Upper lobe of left lung (tissue), 6 donors: ENCODE results near the gene KCNJ1. TPM values are rescaled to one million over a fixed set of nuclear protein-coding genes. Genes with fewer than 3 reads are reported as not detected.

Experiments
- ATAC-seq, 2 donors: fragments of 200-7000 bp; cut with Tn5 transposase; one replicate each; pipeline ENCODE4 v1.9.1; 2022; ENCODE audit warnings: mild to moderate bottlenecking in 2 of 2, moderate library complexity in 2 of 2; ENCODE audit not compliant: low FRiP score in 2 of 2
- DNase-seq, 2 donors: peaks; one replicate each; pipeline ENCODE4 v3.0.0-alpha.2; 2019 to 2020
- H3K27ac ChIP-seq, 4 donors: fragments of 200-600 bp; sonication (generic); one replicate each; pipeline ENCODE4 v1.5.1; 2016 to 2019
- H3K27me3 ChIP-seq, 4 donors: fragments of 200-600 bp; sonication (generic); one replicate each; pipeline ENCODE4 v1.5.1; 2017 to 2019
- H3K36me3 ChIP-seq, 4 donors: fragments of 200-600 bp; sonication (generic); one replicate each; pipeline ENCODE4 v1.5.1; 2016 to 2019
- H3K4me1 ChIP-seq, 4 donors: fragments of 200-600 bp; sonication (generic); one replicate each; pipeline ENCODE4 v1.5.1; 2018 to 2019
- H3K4me3 ChIP-seq, 4 donors: fragments of 200-600 bp; sonication (generic); one replicate each; pipeline ENCODE4 v1.5.1; 2017 to 2019; ENCODE audit warnings: mild to moderate bottlenecking in 2 of 4, moderate library complexity in 1 of 4
- H3K9me3 ChIP-seq, 4 donors: fragments of 200-600 bp; sonication (generic); one replicate each; pipeline ENCODE4 v1.5.1; 2018 to 2019
- EP300 ChIP-seq, 4 donors: sonication (generic); formaldehyde crosslinking; IDR thresholded peaks; one replicate each; pipeline ENCODE4 v1.5.1; 2017; ENCODE audit warnings: antibody characterized with exemption in 4 of 4, control low read depth in 2 of 4
- POLR2A ChIP-seq, 4 donors: fragments of 450-650 bp; IDR thresholded peaks; one replicate each; pipeline ENCODE4 v1.5.1; 2016 to 2017; ENCODE audit warnings: antibody characterized with exemption in 4 of 4, mild to moderate bottlenecking in 2 of 4
- POLR2AphosphoS5 ChIP-seq, 2 donors: sonication (generic); formaldehyde crosslinking; IDR thresholded peaks; one replicate each; pipeline ENCODE4 v1.5.1; 2017; ENCODE audit warnings: antibody characterized with exemption in 2 of 2
- WGBS, 2 donors: methylation state at CpG; one replicate each; pipeline ENCODE4 v1.1.5; 2017 to 2018; 5-methylcytosine and 5-hydroxymethylcytosine counted together
- total RNA-seq, 6 donors: library from RNA; depleted of rRNA in 4 of 6; stranded (reverse); fragments of >200 nt in 4 of 6; gene quantifications; one replicate each; pipeline versions ENCODE4 v1.1.0 to v1.2.1, GENCODE V29; 2016 to 2021
- TF ChIP-seq, protein P1 (sequence below), 6 experiments: fragments of 450-650 bp in 4 of 6; fragments of 200-600 bp in 2 of 6; sonication (generic) in 2 of 6; IDR thresholded peaks; one replicate each; pipeline ENCODE4 v1.5.1; 2016 to 2019; ENCODE audit warnings: antibody characterized with exemption in 6 of 6
- donor health status: DM: no; HTN: no; CAD: no; lungs with moderate emphysema.
- donor health status: DM: no; HTN: yes; CAD: no; lungs with severe emphysema.

KCNJ1 gene
- total RNA-seq, 6 donors from 2014 or later = 0.15 to 0.59 (median 0.20) TPM; not detected in 3

- Histone ChIP-seq H3K4me1 (peaks cover 29 to 44% (median 36%) of the 10 kb centered on the region in 4 donors), H3K4me3 (peak overlapping the region; percentile 45 to 63 (median 58)), H3K36me3 (no peaks in the 10 kb centered on the region), H3K9me3 (no peaks in the 10 kb centered on the region), H3K27ac (peak overlapping the region; percentile 72 to 92 (median 84)), H3K27me3 (no peaks in the 10 kb centered on the region)
- peak; percentile 71 for ATAC-seq
- TF ChIP-seq EP300 (IDR thresholded peaks at IDR 0.05) = no peak
- TF ChIP-seq, protein P1, sequence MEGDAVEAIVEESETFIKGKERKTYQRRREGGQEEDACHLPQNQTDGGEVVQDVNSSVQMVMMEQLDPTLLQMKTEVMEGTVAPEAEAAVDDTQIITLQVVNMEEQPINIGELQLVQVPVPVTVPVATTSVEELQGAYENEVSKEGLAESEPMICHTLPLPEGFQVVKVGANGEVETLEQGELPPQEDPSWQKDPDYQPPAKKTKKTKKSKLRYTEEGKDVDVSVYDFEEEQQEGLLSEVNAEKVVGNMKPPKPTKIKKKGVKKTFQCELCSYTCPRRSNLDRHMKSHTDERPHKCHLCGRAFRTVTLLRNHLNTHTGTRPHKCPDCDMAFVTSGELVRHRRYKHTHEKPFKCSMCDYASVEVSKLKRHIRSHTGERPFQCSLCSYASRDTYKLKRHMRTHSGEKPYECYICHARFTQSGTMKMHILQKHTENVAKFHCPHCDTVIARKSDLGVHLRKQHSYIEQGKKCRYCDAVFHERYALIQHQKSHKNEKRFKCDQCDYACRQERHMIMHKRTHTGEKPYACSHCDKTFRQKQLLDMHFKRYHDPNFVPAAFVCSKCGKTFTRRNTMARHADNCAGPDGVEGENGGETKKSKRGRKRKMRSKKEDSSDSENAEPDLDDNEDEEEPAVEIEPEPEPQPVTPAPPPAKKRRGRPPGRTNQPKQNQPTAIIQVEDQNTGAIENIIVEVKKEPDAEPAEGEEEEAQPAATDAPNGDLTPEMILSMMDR (IDR thresholded peaks at IDR 0.05) = peak in 5 of 6 experiments; percentile 14 to 51 (median 26)
- peak in 1 of 4 donors; percentile 23 for TF ChIP-seq POLR2A (IDR thresholded peaks at IDR 0.05)
- 2 to 6% methylated on average over 10 to 40 of the region's 45 CpGs for WGBS, 2 donors
- peak; percentile 60 to 85 for DNase-seq
Observed at GRCh38 chr11:128905345-128906184, 38.5 kb upstream of the KCNJ1 start.

DNA sequence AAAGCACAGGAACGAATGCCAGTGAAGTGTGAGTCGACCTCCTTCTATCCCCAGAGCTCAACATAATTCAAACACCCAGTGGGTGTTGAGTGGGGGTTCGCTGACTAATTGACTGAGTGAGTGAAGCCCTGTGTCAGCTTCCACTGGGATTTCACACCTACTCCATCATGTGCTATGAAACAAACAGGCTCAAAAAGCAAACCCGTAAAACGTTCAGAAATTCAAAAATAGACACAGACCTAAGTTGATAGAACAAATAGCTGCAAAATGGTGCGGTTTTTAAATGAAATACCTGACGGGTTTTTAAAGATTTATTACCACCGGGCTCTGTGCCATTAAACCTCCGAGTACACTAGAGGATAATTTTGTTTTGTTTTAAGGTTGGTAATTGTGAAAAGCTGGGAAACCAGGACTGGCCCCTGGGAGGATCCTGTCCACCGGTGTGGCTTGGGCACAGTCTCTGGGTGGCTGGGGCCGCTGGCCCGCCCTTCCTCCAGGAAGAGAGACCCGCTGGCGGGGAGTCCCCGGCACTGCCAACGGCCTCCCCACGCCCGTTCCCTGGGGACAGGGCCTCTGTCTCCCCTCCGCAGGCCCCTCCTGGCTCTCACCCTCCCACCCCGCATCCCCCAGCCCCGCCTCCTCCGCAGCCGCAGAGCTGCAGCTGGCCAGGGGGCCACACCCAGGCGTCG is 37.7 kb upstream of the KCNJ1 start:
- H3K27me3 ChIP-seq = no peaks in the 10 kb centered on the region
- TF ChIP-seq POLR2A (IDR thresholded peaks at IDR 0.05) (no peak), EP300 (IDR thresholded peaks at IDR 0.05) (no peak), POLR2AphosphoS5 (IDR thresholded peaks at IDR 0.05) (no peak)
- TF ChIP-seq, protein P1 (IDR thresholded peaks at IDR 0.05) = no peak
- DNase-seq (peak in 1 of 2 donors; percentile 48), ATAC-seq (peak; percentile 4 to 54)
- peak overlapping the region; percentile 45 to 63 (median 58) for H3K4me3 ChIP-seq
- no peaks in the 10 kb centered on the region for H3K36me3 ChIP-seq
- no peaks in the 10 kb centered on the region for H3K9me3 ChIP-seq
- peaks cover 32 to 44% (median 37%) of the 10 kb centered on the region in 4 donors for H3K4me1 ChIP-seq
- peak overlapping the region; percentile 72 to 92 (median 84) for H3K27ac ChIP-seq
- WGBS, 2 donors = 9 to 16% methylated on average over 12 to 25 of the region's 25 CpGs

DNA sequence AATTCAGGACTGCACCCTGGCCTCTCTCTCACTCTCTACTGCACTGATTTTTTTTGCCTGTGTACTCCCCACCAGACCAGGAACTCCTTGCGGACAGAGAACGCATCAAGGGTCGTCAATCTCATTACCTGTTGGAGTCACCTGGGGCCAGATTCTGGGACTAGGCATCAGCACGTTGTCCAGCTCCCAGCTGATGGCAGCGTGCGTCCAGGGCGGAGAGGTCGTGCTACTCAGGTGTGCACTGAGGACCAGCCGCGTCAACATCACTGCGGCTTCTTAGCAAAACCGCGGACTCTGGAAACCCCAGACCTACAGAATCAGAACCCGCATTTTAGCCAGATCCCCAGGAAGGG is 37.2 kb upstream of the KCNJ1 start:
- no peaks in the 10 kb centered on the region for H3K27me3 ChIP-seq
- H3K9me3 ChIP-seq = no peaks in the 10 kb centered on the region
- WGBS, 2 donors = 84 to 86% methylated on average over 5 to 14 of the region's 14 CpGs
- peak overlapping the region in 1 of 4 donors; percentile 92 for H3K27ac ChIP-seq
- H3K36me3 ChIP-seq = no peaks in the 10 kb centered on the region
- peak in 1 of 2 donors; percentile 63 for DNase-seq
- TF ChIP-seq, protein P1 (IDR thresholded peaks at IDR 0.05) = no peak
- TF ChIP-seq POLR2AphosphoS5 (IDR thresholded peaks at IDR 0.05) = no peak
- TF ChIP-seq EP300 (IDR thresholded peaks at IDR 0.05) = no peak
- TF ChIP-seq POLR2A (IDR thresholded peaks at IDR 0.05) = no peak
- H3K4me1 ChIP-seq = peaks cover 32 to 44% (median 37%) of the 10 kb centered on the region in 4 donors
- no peak for ATAC-seq
- H3K4me3 ChIP-seq = no peak overlapping the region

DNA sequence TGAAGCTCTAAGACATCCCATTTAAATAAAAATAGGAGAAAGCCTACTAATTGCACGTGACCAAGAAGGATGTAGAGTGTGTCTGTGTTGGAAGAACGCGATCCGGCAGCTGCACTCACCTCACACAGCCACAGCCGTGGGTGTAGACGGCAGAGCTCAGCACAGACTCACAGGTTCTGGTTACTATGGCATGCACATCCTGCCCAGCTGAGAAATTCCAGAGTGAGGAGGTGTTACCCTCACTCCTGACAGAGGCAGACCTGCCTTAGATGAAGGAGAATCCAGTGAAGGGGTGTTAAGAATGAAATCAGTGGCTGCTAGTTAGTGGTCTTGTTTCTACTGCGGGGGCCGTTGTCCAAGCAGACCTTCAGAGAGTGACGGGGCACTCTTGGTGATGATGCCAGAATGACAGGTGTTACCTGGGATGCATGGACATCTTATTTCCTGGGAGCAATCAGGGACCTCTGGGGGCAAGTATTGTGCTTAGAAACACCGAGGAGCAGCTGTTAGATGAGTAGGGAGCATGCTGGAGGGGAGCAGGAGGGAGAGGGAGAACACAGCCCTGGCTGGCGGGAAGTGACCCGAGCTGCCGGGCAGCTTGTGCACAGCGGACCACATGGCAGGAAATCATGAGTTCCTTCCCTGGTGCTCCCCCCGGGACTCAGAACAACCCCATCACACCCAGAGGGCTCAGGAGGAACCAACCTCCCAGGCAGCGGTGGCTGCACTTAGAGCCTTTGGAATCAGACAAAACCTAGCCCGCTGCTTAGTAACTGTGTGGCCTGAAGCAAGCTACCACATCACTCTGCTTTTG is 36.4 kb upstream of the KCNJ1 start:
- Histone ChIP-seq H3K27me3 (no peaks in the 10 kb centered on the region), H3K4me3 (no peak overlapping the region), H3K4me1 (peaks cover 29 to 44% (median 32%) of the 10 kb centered on the region in 4 donors), H3K9me3 (no peaks in the 10 kb centered on the region), H3K27ac (peak overlapping the region in 1 of 4 donors; percentile 92), H3K36me3 (no peaks in the 10 kb centered on the region)
- peak; percentile 7 to 29 for ATAC-seq
- DNase-seq = peak in 1 of 2 donors; percentile 66
- TF ChIP-seq POLR2AphosphoS5 (IDR thresholded peaks at IDR 0.05) (peak in 1 of 2 donors; percentile 31), EP300 (IDR thresholded peaks at IDR 0.05) (peak in 1 of 4 donors; percentile 51), POLR2A (IDR thresholded peaks at IDR 0.05) (peak in 1 of 4 donors; percentile 53)
- TF ChIP-seq, protein P1 (IDR thresholded peaks at IDR 0.05) = no peak
- WGBS, 2 donors = 53 to 68% methylated on average over 15 to 17 of the region's 17 CpGs
